HepG2 (cell line): ENCODE results near the gene CMYA5. TPM values are rescaled to one million over a fixed set of nuclear protein-coding genes. Genes with fewer than 3 reads are reported as not detected.

Experiments
- ATAC-seq: fragments of 200-7000 bp; cut with Tn5 transposase; 3 replicates; pipeline ENCODE4 v1.9.1; 2020; ENCODE audit warnings: mild to moderate bottlenecking, moderate library complexity
- BruUV-seq: library from RNA; stranded (reverse); fragments of 400-500 nt; replicated peaks from 2 replicates; lab custom pipeline; 2021; lab: Mats Ljungman, UMichigan
- CTCF ChIA-PET: fragments of 300-600 bp; formaldehyde crosslinking; extraction: SDS; loops from one replicate; lab custom pipeline; 2021; ENCODE audit warnings: low total read pairs, inconsistent platforms, low intra/inter-chr PET ratio; lab: Yijun Ruan, JAX
- POLR2A ChIA-PET: fragments of 350-600 bp; sonication (Branson Sonifier 250); formaldehyde crosslinking; loops from one replicate; lab custom pipeline; 2020; ENCODE audit warnings: antibody characterized with exemption, inconsistent platforms; lab: Yijun Ruan, JAX
- DNase-seq: peaks from one replicate; pipeline ENCODE4 v3.0.0-alpha.2; 2015; ENCODE audit warnings: low spot score
- FAIRE-seq: peaks from 3 replicates; lab custom pipeline; 2011; peaks lifted over from hg19 to GRCh38; lab: Jason Lieb, UNC
- H2AFZ ChIP-seq: one replicate; pipeline ENCODE4 v1.6.1; 2011; ENCODE audit warnings: low read length, inconsistent platforms
- H3K27ac ChIP-seq: fragments of 300-600 bp; 3 replicates; pipeline ENCODE4 v1.8.0; 2011; ENCODE audit warnings: mixed run types, mild to moderate bottlenecking, mixed read lengths, low read length, inconsistent platforms; ENCODE audit not compliant: insufficient read depth; ENCODE audit errors: extremely low read length
- H3K27me3 ChIP-seq, 2 experiments: fragments of 200-600 bp in 1 of 2; 2 replicates in 1 of 2; 3 replicates in 1 of 2; pipeline versions ENCODE4 v1.6.0 to v1.8.0; 2011; ENCODE audit warnings: low read length in 2 of 2, mild to moderate bottlenecking in 2 of 2, moderate library complexity in 2 of 2, inconsistent platforms in 1 of 2; ENCODE audit not compliant: insufficient read depth in 2 of 2, control insufficient read depth in 1 of 2
- H3K36me3 ChIP-seq, 2 experiments: fragments of 200-600 bp in 1 of 2; replicated peaks in 1 of 2; 2 replicates in 1 of 2; 3 replicates in 1 of 2; pipeline versions ENCODE4 v1.5.1 to v1.8.0; 2011; ENCODE audit warnings: low read length in 2 of 2, inconsistent platforms in 1 of 2; ENCODE audit not compliant: insufficient read depth in 2 of 2, control insufficient read depth in 1 of 2
- H3K4me1 ChIP-seq: 2 replicates; pipeline ENCODE4 v1.5.1; 2012; ENCODE audit warnings: low read length, inconsistent platforms; ENCODE audit not compliant: insufficient read depth
- H3K4me2 ChIP-seq: 2 replicates; pipeline ENCODE4 v1.6.0; 2011; ENCODE audit warnings: low read depth, low read length, inconsistent platforms
- H3K4me3 ChIP-seq, 3 experiments: fragments of 200-600 bp in 1 of 3; sonication (generic), shearing (Covaris generic) in 1 of 3; replicated peaks in 1 of 3; 2 replicates each; pipeline ENCODE4 v1.5.1; 2011 to 2016; ENCODE audit warnings: low read length in 3 of 3, inconsistent platforms in 2 of 3, low read depth in 2 of 3, mild to moderate bottlenecking in 2 of 3, control low read depth in 1 of 3, mixed read lengths in 1 of 3; ENCODE audit not compliant: insufficient read depth in 1 of 3
- H3K79me2 ChIP-seq: one replicate; pipeline ENCODE4 v1.6.1; 2011; ENCODE audit warnings: low read length, inconsistent platforms; ENCODE audit not compliant: insufficient read depth
- H3K9ac ChIP-seq: 2 replicates; pipeline ENCODE4 v1.6.0; 2011; ENCODE audit warnings: mild to moderate bottlenecking, low read depth, low read length, inconsistent platforms; ENCODE audit not compliant: insufficient read depth
- H3K9me3 ChIP-seq: 2 replicates; pipeline ENCODE4 v1.5.1; 2012; ENCODE audit warnings: mild to moderate bottlenecking, low read length
- H4K20me1 ChIP-seq: 2 replicates; pipeline ENCODE4 v1.6.0; 2011; ENCODE audit warnings: inconsistent platforms, mild to moderate bottlenecking, low read length, moderate library complexity; ENCODE audit not compliant: insufficient read depth
- ARID2 ChIP-seq: sonication (generic); formaldehyde crosslinking; IDR thresholded peaks from 2 replicates; pipeline ENCODE4 v1.8.1; 2022; ENCODE audit warnings: mild to moderate bottlenecking, missing genetic modification reagents, borderline replicate concordance
- ARID3A ChIP-seq: IDR thresholded peaks from 2 replicates; pipeline ENCODE4 v1.6.1; 2012; ENCODE audit warnings: low read depth, low read length, improper control_type of control experiment
- ELK4 ChIP-seq: sonication (generic); formaldehyde crosslinking; IDR thresholded peaks from 2 replicates; pipeline ENCODE4 v1.9.0; 2021; ENCODE audit warnings: missing genetic modification reagents, borderline replicate concordance
- EP300 ChIP-seq, 3 experiments: sonication (generic) in 1 of 3; formaldehyde crosslinking in 1 of 3; IDR thresholded peaks; 2 replicates each; pipeline versions ENCODE4 v1.5.1 to v1.6.1; 2011 to 2020; ENCODE audit warnings: low read depth in 2 of 3, low read length in 2 of 3, borderline replicate concordance in 1 of 3, improper control_type of control experiment in 1 of 3, mild to moderate bottlenecking in 1 of 3, missing genetic modification reagents in 1 of 3, moderate library complexity in 1 of 3
- NFE2L1 ChIP-seq: sonication (generic); formaldehyde crosslinking; IDR thresholded peaks from 2 replicates; pipeline ENCODE4 v1.4.0; 2020; ENCODE audit warnings: missing genetic modification reagents, mild to moderate bottlenecking, borderline replicate concordance
- NFE2L2 ChIP-seq: fragments of 150-350 bp; IDR thresholded peaks from 2 replicates; pipeline ENCODE4 v1.6.1; 2014; ENCODE audit warnings: low read length
- PLSCR1 ChIP-seq: sonication (generic); formaldehyde crosslinking; IDR thresholded peaks from 2 replicates; pipeline ENCODE4 v1.5.0; 2020; ENCODE audit warnings: missing genetic modification reagents, mild to moderate bottlenecking, borderline replicate concordance
- RNF2 ChIP-seq: fragments of 450-650 bp; conservative IDR thresholded peaks from 2 replicates; pipeline ENCODE4 v1.6.1; 2016; ENCODE audit warnings: low read depth
- SMAD3 ChIP-seq: sonication (generic); formaldehyde crosslinking; IDR thresholded peaks from 2 replicates; pipeline ENCODE4 v1.4.0; 2020; ENCODE audit warnings: missing genetic modification reagents
- SRSF1 ChIP-seq: fragments of 200-400 bp; formaldehyde crosslinking; optimal IDR thresholded peaks from 2 replicates; pipeline ENCODE3; 2017; ENCODE audit warnings: mild to moderate bottlenecking, low read depth, low read length, moderate library complexity
- SRSF9 ChIP-seq: fragments of 200-400 bp; formaldehyde crosslinking; IDR thresholded peaks from 2 replicates; pipeline ENCODE4 v1.6.1; 2018; ENCODE audit warnings: borderline replicate concordance, mild to moderate bottlenecking, low read depth, low read length; ENCODE audit not compliant: insufficient read depth, poor library complexity, severe bottlenecking
- TEAD2 ChIP-seq: sonication (generic); formaldehyde crosslinking; IDR thresholded peaks from 2 replicates; pipeline ENCODE4 v1.9.0; 2021; ENCODE audit warnings: missing genetic modification reagents
- TSC22D2 ChIP-seq: sonication (generic); formaldehyde crosslinking; IDR thresholded peaks from 2 replicates; pipeline ENCODE4 v1.5.1; 2020; ENCODE audit warnings: missing genetic modification reagents, mild to moderate bottlenecking, borderline replicate concordance
- ZBTB20 ChIP-seq: sonication (generic); formaldehyde crosslinking; IDR thresholded peaks from 2 replicates; pipeline ENCODE4 v1.8.1; 2023; ENCODE audit warnings: missing genetic modification reagents, low read depth, mild to moderate bottlenecking, borderline replicate concordance
- ZBTB46 ChIP-seq: sonication (generic); formaldehyde crosslinking; IDR thresholded peaks from 2 replicates; pipeline ENCODE4 v1.4.0; 2020; ENCODE audit warnings: mild to moderate bottlenecking, missing genetic modification reagents, borderline replicate concordance
- ZMYM4 ChIP-seq: sonication (generic); formaldehyde crosslinking; IDR thresholded peaks from 2 replicates; pipeline ENCODE4 v1.8.1; 2023; ENCODE audit warnings: mild to moderate bottlenecking, missing genetic modification reagents
- ZNF367 ChIP-seq: sonication (generic); formaldehyde crosslinking; IDR thresholded peaks from 2 replicates; pipeline ENCODE4 v1.4.0; 2020; ENCODE audit warnings: missing genetic modification reagents, borderline replicate concordance
- WGBS: methylation state at CpG from one replicate; pipeline ENCODE4 v1.1.6; 2017; ENCODE audit warnings: low lambda C conversion rate; 5-methylcytosine and 5-hydroxymethylcytosine counted together
- in situ Hi-C: cut with HindIII; loops from 2 replicates; pipeline ENCODE4 v1.10.0; 2017; ENCODE audit warnings: low pct_unique_long_range_greater_than_20kb; ENCODE audit not compliant: extremely low pct_ligation_motif_present
- intact Hi-C: fragments of 100-400 bp; cut with micrococcal nuclease; formaldehyde crosslinking; loops from one replicate; pipeline ENCODE4 v1.10.0; 2022; ENCODE audit not compliant: unreplicated experiment
- polyA plus RNA-seq, 8 experiments: library from polyadenylated mRNA; depleted of rRNA in 3 of 8; stranded (reverse) in 7 of 8; unstranded in 1 of 8; fragments of >200 nt; fragmentation: Illumina TruSeq in 4 of 8; extraction: Trizol in 4 of 8; gene quantifications; 2 replicates each; pipeline versions ENCODE4 v1.2.1 to v1.2.3, GENCODE V29; 2011 to 2016; ENCODE audit warnings: low read depth in 4 of 8, missing spikeins in 1 of 8, mixed read lengths in 1 of 8; ENCODE audit not compliant: insufficient read depth in 1 of 8
- total RNA-seq, 5 experiments: library from RNA; depleted of rRNA; stranded (reverse); fragments of >200 nt; fragmentation: Illumina TruSeq; extraction: Trizol; gene quantifications; 2 replicates each; pipeline ENCODE4 v1.2.3, GENCODE V29; 2016; ENCODE audit warnings: low read depth in 1 of 5

CMYA5 gene
- total and polyA plus RNA-seq, 2 of the 13 experiments (the other 11 are each of a cell fraction or from before 2014, with no cell fraction given) = 0.13 to 0.51 TPM

DNA sequence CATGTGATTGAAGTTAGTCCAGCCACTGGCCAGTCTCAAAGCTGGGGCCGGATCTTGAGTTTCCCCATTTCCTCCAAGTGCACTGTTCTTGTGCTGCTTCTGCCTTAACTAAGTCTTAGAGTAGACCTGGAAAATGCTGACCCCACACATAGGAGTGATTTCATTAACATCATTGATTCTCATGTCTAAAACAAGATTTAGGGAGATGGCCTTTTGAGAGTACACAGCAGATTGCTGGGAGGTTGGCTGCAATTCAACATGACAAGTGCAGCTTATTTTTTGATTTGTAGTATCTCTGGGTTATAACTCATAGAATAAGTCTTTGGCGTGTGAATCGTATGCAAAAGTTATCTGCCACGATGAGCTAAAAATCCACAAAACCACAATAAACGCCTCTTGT, 131.0 kb downstream of the CMYA5 start:
- no peak overlapping the region for H3K4me2 ChIP-seq
- in situ Hi-C loops = no loop called here
- WGBS = 77% methylated on average over 5 of the region's 5 CpGs
- no peaks in the 10 kb centered on the region for H3K79me2 ChIP-seq
- H4K20me1 ChIP-seq = no peaks in the 10 kb centered on the region
- ATAC-seq = no peak
- DNase-seq = no peak
- H3K4me3 ChIP-seq = no peak overlapping the region
- no peak overlapping the region for H3K9ac ChIP-seq
- ChIA-PET POLR2A (no interaction called here), CTCF (no interaction called here)
- H3K4me1 ChIP-seq = no peaks in the 10 kb centered on the region
- peaks cover 0 to 6% of the 10 kb centered on the region in 2 experiments; a peak in 1 of 5 replicates for H3K27me3 ChIP-seq
- no peak overlapping the region for H3K27ac ChIP-seq
- H3K9me3 ChIP-seq = no peaks in the 10 kb centered on the region
- no peaks in the 10 kb centered on the region for H3K36me3 ChIP-seq
- H2AFZ ChIP-seq = no peak overlapping the region
- BruUV-seq = no TSS peak
- intact Hi-C loops = no loop called here
- FAIRE-seq = no peak
- TF ChIP-seq TEAD2 (CRISPR knock-in tag) (no peak), PLSCR1 (CRISPR knock-in tag) (no peak), EP300 (IDR thresholded peaks at IDR 0.05; ENCODE audit: low read depth in 2 of 2, low read length in 2 of 2) (no peak), EP300 (CRISPR knock-in tag; IDR thresholded peaks at IDR 0.05; ENCODE audit: borderline replicate concordance) (no peak), SRSF1 (no peak), SRSF9 (no peak), NFE2L2 (no peak), ARID2 (CRISPR knock-in tag) (no peak), ZMYM4 (CRISPR knock-in tag) (no peak), ELK4 (CRISPR knock-in tag) (no peak), ZBTB46 (CRISPR knock-in tag) (no peak), ZNF367 (CRISPR knock-in tag) (no peak), TSC22D2 (CRISPR knock-in tag) (no peak), ZBTB20 (CRISPR knock-in tag) (no peak), NFE2L1 (CRISPR knock-in tag) (no peak), RNF2 (no peak), ARID3A (no peak), SMAD3 (CRISPR knock-in tag) (no peak)
